Suprapubic skin (tissue), 3 donors: ENCODE results near the gene KLHL13.
"Not testable (repeated sequence)": the region's sequence is repeated elsewhere in the genome, so short reads cannot be mapped to it uniquely, and the experiment has no call there.

Source experiments
- EP300 ChIP-seq: sonication (generic); formaldehyde crosslinking; IDR thresholded peaks from one replicate; pipeline ENCODE4 v1.6.1; 2017; ENCODE audit warnings: antibody characterized with exemption
- POLR2A ChIP-seq, 2 donors: fragments of 450-650 bp; IDR thresholded peaks; one replicate each; pipeline ENCODE4 v1.6.1; 2017; ENCODE audit warnings: antibody characterized with exemption in 2 of 2, mild to moderate bottlenecking in 2 of 2, moderate library complexity in 2 of 2
- TF ChIP-seq, protein P1 (sequence below), 2 donors: fragments of 200-600 bp in 1 of 2; fragments of 450-650 bp in 1 of 2; sonication (generic) in 1 of 2; IDR thresholded peaks; one replicate each; pipeline ENCODE4 v1.5.1; 2016 to 2019; ENCODE audit warnings: antibody characterized with exemption in 2 of 2, mild to moderate bottlenecking in 1 of 2, moderate library complexity in 1 of 2

DNA sequence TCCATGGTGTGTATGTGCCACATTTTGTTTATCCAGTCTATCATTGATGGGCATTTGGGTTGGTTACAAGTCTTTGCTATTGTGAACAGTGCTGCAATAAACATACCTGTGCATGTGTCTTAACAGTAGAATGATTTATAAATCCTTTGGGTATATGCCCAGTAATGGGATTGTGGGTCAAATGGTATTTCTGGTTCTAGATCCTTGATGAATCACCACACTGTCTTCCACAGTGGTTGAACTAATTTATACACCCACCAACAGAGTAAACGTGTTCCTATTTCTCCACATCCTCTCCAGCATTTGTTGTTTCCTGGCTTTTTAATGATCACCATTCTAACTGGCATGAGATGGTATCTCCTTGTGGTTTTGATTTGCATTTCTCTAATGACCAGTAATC lies 177.3 kb downstream of the KLHL13 start:
- not testable (repeated sequence) for TF ChIP-seq POLR2A (IDR thresholded peaks at IDR 0.05); EP300
- TF ChIP-seq, protein P1, sequence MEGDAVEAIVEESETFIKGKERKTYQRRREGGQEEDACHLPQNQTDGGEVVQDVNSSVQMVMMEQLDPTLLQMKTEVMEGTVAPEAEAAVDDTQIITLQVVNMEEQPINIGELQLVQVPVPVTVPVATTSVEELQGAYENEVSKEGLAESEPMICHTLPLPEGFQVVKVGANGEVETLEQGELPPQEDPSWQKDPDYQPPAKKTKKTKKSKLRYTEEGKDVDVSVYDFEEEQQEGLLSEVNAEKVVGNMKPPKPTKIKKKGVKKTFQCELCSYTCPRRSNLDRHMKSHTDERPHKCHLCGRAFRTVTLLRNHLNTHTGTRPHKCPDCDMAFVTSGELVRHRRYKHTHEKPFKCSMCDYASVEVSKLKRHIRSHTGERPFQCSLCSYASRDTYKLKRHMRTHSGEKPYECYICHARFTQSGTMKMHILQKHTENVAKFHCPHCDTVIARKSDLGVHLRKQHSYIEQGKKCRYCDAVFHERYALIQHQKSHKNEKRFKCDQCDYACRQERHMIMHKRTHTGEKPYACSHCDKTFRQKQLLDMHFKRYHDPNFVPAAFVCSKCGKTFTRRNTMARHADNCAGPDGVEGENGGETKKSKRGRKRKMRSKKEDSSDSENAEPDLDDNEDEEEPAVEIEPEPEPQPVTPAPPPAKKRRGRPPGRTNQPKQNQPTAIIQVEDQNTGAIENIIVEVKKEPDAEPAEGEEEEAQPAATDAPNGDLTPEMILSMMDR (IDR thresholded peaks at IDR 0.05), result not testable (repeated sequence)
